ENCODE measurements around the gene CTDSP2.

CTDSP2 gene

DNA sequence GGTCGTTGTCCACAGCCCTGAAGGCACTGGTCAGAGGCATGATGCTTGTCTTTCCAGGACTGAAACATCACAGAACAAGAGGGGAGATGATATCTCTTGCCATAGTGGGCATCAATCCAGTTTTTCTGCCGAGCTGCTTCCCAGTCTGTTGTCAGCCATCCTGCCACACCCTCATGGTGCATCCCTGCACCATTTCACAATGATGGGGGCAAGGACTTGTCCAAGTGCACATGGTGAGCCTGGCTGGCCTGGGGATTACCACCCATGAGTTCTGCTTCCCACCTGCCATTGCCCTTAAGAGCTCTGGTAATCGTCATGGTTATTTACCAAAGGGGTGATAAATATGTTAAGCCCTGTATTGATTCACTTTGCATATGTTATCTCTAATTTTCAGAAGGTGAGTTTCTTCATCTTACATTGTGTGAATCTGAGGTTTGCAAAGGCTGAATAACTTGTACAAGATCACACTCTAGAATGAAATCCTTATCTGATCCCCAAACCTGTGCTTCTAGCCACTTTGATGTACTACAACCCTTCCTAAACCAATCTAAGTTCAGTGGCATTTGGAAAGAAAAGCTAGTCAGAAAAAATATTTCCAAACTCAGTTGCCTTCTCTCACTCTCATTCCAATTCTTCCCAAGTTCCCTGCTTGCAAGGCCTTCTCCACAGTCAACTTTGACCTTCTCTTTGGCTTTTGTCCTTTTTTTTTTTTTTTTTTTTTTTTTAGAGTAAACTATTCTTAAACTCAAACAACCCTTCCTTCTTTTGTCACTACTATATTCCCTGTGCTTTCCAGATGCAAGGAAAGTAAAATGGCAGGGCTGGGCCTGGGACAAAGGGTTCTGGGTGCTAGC is 30.3 kb downstream of the CTDSP2 start:
- no peak for DNase-seq (ENCODE audit: low read depth, low spot score)

DNA sequence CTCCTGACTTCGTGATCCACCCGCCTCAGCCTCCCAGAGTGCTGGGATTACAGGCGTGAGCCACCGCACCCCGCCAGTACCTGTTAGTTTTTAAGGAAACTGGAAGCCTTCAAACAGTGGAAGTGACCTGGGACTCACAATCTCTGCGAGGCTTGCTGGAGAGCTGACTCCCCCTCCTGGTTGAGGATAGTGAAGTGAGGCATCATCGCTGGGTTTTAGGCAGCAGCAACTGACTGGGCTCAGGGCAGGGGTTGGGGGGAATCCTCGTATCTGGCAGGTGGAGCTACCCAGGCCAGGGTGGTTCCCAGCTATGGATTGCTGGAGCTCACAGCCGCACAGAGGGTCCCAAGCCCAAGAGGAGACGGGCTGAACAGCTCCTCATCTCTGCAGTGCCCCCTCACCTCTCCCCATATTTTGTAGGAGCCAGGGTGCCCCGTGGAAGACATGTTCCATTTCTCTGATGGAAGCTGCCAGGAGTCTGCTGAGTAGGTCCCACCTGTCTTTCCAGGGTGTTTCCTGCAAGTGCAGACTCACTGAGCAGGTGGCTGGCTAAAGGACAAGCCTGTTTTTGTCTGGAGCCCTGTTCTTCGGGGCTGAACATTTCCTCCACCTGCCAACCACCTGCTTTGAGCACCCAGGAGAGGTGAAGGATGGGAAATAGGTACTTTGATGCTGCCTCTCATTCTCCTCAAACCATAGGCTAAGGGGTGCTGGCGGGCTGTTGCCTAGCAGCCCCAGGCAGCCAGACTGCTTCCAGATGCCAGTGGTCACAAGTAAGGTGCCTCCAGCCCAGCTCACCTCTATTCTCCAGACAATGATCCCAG is 31.1 kb downstream of the CTDSP2 start:
- no peak for DNase-seq (ENCODE audit: low read depth, low spot score)

DNA sequence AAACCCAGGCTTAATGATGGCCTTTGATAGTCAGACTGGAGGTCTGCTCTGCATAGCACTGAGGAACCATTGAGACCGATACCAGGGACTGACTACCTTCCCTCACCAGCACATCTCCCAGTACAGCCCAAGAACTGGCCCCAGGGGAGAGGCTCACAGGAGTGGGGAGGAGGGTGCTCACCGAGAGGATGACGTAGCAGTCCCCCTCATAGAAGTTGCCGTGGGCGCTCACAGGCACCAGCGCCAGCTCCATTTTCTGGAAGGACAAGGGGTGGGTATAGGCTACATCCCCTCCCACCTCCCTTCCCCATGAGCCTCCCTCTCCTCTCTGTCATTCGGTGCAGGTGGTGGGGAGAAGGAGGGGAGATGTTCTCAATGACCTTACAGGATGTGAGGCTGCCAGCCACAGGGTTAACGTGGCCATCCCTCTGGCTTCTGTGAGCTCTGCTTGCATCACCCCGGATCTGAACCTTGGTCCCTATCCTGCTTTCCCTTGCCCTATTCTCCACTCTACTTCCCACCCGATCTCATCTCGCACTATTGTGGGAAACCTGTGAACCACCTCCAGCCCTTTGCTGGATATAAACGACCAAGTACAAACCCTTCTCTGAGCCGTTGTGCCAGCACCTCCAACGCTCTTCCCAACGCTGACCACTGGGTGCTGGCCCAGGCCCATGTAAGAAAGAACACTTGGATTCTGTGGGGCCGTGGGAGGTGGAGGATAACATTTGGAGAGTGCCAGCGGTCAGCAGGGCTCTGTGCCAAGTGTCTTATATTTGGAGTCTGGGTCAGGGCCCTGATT is 32.4 kb downstream of the CTDSP2 start:
- no peak for DNase-seq (ENCODE audit: low read depth, low spot score)

DNA sequence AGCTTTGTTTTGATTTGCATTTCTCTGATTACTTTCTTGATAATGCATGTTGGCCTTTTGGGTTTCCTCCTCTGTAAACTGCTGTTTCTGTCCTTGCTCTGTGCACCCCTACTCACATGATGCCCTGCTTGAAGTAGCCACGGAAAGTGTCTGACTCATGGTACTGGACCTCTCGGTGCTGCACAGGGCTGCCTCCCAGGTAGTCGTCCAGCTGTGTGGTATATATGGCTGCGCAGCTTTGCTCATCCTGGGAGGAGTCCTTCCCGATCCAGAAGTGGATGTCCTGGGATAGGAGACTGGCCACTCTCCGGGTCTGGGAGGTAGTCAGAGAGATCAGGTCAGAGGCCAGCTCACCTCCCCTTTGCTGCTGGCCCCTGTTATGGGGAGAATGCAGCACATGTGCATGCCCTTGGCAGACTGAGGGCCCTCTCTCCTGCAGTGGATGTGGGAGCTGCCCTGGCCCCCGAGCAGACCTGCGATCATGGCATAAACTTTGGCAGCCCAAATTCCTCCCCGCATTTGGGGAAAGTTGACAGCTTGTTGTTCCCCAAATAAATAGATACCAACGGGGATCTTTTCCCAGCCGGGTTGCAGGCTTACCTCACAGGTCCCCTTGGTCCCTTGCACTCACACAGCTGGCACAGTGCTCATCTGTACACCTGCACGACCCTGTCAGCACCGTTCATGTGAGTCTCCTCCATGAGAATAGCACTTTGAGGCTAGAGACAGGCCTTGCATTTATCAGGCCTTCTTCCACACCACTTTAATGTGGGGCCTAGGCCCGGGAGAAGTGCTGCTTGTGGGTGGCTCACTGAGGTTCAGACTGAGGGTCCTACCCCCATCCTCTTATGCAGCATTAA is 33.2 kb downstream of the CTDSP2 start:
- no peak for DNase-seq (ENCODE audit: low read depth, low spot score)

DNA sequence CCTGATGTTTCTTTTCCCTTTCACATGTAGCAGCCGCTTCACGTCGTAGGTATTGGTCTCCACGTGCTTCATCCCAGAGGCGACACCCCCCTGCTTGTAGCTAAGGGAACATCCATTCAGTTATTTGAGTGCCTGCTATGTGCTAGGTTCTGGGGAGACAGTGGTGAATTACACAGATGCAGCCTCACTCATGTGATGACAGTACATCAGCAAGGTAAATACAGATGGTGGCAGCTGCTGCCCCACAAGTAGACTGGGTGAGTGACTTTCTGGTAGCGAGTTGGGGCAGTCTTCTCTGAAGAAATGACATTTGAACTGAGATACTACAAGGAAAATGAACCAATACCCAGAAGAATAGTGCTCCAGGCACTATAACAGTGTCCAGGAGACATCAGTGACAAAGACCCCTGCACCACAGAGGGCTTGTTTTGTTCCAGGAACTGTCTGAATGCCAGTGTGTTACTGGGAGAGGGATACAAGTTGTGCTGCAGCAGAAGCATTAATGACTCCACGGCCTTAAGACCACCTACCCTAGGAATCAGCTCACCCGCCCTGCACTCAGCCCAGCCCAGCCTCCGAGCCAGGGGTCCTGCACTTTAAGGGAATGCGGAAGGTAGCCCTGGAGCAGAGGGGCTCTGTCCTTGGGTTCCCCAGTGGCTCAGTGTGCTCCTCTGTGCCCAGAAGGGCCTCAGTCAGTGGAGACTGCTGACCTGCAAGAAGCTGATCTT is 35.3 kb downstream of the CTDSP2 start:
- no peak for DNase-seq (ENCODE audit: low read depth, low spot score)

DNA sequence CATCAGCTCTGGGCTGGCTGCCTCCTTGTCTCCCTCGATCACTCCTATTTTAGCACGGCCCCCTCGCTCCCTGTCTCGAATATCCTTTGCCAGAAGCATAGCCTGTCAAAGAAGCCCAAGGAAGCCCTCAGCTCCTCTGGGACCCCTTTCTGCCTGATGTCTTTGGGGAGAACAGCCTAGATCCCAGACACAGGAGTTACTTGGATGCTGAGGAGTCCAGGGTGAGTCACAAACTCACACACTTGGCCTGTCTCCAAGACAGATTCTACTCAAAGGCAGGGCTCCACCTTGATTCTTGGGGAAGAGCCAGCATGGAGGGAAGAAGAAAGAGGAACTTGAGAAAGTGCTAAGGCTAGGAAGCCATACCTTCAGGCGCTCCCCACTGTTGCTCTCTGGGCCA is 36.1 kb downstream of the CTDSP2 start:
- no peak for DNase-seq (ENCODE audit: low read depth, low spot score)

DNA sequence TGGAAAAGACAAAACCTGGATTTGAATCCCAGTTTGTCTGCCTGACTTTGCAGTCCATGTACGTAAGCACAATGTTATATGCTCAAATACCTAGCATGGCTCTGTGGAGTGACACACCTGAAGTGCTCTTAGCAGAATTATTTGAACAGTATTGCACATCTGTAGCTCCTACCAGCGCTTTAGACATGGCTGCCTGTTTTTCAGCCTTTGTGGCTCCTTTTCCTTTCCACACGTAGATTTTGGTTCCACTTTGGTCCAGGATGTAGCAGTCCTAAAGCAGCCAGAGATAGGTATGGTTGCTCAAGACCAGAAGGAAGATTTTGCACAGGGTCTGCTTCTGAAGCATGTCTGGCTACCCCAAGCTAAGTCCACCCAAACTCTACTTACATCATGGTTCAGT is 37.1 kb downstream of the CTDSP2 start:
- no peak for DNase-seq (ENCODE audit: low read depth, low spot score)

DNA sequence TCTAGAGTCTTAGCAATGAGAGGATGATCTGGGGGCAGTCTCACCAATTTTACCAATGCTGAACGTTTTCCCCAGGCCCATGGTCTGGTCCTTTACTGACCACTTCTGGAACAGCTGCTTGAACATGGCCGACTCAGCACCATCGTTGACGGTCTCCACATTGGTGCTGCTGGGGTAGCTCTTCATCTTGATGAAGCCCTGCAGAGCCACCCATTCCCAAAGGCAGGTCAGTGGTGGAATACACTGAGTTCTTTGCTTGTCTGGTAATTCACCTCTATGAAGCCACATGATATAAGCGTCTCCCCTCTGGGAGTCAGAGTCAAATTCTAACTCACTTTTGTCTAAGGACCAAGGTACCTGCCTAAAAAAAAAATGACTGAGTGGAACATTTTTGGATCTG is 38.2 kb downstream of the CTDSP2 start:
- no peak for DNase-seq (ENCODE audit: low read depth, low spot score)

DNA sequence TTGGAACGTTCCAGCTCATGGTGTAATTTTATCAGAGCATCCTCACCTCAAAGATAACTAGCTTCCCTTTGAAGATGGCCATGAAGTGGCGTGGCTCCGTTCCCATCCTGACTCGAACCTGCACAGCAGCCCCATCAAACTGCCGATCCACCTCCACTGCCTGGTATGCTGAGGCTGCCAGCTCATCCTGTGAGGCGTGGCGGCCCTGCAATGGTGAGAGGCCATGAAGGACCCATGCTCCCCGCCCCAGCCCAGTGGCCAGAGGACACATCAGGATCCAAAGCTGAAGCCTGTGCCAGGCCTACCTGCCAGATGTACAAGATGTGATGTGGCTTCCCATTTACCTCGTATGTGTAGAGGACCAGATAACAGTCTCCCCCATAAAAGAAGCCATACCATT is 39.2 kb downstream of the CTDSP2 start:
- DNase-seq (ENCODE audit: low read depth, low spot score): no peak

DNA sequence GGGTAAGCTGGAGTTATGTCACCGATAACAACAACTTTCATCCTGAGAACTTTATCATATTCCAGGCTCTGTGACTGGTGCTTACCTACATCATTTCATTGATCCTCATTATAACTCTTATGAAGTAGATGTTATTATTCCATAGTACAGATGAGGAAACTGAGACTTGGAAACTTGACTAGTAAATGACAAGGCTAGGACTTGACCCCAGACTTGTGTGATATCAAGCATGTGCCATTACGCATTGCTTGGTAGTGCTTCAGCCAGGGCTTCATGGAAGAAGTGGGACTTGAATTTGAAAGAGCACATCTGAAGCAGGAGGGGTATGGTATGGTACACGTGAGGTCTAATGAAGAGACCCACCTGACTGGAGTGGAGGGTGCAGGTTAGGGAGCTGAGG is 39.9 kb downstream of the CTDSP2 start:
- no peak for DNase-seq (ENCODE audit: low read depth, low spot score)

DNA sequence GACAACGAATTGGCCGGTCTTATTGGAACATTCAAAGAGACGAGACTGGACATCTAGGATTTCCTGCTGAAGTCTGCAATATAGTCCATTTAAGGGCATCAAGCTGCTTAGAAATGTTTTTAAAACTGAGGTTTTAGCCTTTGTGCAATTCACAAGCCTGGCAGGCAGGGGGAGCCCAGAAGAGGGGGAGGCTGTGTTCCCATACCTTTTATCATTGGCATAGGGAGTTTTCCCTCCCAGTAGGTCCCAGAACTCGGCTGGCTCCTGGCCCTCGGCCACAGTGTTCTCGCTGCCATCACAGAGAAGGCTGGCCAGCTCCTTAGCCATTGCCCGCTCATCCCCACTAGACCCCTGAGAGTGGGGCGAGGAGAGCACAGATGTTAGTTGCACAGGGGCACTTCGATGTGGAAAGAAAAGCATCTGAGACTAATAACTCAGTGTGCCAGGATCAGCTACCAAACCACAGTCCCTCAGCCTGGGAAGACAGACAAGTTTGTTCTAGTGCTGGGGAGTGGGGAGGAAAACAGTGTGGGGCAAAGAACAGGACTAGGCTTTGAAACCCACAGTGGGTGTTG is 43.1 kb downstream of the CTDSP2 start:
- DNase-seq (ENCODE audit: low read depth, low spot score): no peak

DNA sequence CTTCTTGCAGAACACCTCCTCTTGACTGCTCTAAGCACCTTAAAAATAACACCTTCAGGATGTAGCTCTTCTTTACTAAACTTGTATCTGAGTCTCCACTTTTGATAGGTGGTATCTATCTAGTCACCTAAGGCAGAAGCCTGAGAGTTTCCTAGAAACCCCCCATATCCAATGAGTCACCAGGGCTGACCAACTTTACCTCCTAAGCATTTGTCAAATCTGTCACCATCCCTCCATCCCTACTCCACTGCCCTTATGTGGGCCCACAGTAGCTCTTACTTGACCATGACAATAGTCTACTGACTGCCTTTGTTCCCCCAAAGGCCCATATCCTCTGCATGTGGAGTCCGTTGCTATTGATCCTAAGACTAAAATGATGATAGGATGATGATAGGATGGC is 43.9 kb downstream of the CTDSP2 start:
- DNase-seq (ENCODE audit: low read depth, low spot score): no peak

DNA sequence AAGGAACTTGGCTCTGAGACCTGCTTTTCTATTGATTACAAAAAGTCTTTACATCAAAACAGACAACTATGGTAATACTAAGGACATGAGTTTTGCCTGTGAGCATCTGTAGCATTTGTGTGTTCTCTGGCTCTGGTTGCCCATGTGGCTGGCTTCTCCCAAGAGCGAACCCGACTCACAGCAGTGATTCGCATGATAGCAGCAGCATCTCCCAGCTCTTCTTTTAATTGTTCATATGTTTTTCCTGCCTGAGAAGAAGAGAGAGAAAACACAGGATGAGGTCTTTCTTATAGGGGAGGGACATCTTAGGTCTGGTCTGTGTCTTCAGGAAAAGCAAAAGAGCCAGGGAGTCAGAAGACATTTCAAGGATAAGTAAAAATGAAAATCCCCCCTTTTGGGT is 45.6 kb downstream of the CTDSP2 start:
- DNase-seq (ENCODE audit: low read depth, low spot score): no peak

DNA sequence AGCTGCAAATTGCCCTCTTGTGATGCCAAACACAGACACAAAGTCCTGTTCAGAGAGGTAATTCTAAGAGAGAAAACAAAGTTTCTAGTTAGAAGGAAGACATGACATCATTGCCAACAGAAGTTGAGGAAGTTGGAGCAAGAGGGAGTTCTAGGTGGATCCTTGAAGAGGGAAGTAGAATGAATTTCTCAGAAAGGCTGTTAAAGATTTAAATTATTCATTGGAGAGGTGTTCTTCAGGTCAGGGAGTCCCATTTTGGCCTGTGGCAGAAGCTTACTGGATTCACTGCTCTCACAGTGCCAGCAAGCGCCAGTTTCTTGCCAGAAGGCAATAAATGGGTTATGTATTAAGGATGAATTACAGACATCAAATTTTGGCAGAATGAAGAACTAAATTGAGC is 48.6 kb downstream of the CTDSP2 start:
- DNase-seq (ENCODE audit: low read depth, low spot score): no peak

DNA sequence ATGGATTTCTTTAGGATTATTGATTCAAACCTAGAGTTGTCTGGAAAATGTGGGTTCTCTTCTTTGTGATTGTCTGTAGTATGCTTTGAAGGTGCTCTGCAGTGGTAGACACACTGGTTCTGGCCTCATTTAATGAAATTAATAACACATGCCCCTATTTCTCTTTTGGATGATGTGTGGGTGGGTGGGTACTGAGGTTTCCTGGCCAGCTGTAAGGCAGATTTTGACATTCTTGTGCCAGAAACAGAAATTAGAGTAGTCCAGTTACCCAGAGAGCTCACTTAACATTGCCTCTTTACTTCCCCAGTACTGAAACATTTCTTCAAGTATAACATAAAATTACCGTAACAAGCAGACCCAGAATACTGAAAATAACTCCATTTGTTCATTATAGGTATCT is 49.5 kb downstream of the CTDSP2 start:
- DNase-seq (ENCODE audit: low read depth, low spot score): no peak

DNA sequence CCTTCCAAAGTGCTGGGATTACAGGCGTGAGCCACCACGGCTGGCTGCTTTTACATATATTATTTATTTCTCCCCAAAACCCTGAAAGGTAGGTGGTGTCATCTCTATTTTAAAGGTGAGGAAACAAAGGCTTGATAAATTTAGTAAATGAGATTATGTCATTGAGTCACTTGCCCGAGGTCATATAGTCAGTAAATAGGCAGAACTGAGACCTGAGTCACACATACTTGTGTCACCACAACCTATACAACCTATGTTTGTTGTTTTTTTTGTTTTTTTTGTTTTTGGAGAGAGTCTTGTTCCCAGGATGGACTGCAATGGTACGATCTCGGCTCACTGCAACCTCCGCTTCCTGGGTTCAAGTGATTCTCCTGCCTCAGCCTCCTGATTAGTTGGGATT is 51.2 kb downstream of the CTDSP2 start:
- no peak for DNase-seq (ENCODE audit: low read depth, low spot score)

DNA sequence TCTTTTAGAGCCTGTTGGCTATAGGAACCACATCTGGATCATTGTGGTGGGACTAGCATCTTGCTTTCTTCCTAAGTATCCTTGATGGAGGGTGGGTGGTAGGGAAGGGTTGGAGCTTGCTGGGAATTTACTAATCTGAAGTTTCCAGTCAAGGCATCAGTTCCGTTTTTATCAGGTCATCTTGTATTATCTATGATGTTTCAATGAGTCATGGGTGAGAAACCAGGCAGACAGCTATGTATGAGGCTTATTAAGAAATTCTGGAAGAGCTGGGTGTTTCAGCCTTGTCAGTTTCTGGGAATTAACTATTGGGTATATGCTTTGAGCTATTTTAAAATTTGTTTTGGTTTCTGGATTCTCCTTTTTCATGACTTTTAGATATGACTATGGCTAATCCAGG is 52.6 kb downstream of the CTDSP2 start:
- no peak for DNase-seq (ENCODE audit: low read depth, low spot score)

DNA sequence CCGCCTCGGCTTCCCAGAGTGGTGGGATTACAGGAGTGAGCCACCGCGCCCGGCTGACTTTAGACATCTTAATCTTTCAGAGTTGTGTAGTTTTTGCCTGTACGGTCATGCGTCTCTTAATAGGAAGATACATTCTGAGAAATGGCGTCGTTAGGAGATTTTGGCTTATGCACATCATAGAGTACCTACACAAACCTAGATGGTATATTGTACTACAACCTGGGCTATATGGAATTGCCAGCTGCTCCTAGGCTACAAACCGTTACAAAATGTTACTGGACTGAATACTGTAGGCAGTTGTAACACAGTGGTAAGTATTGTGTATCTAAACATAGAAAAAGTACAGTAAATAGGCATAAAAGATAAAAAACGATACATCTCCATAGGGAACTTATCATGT is 62.7 kb downstream of the CTDSP2 start:
- no peak for DNase-seq (ENCODE audit: low read depth, low spot score)

DNA sequence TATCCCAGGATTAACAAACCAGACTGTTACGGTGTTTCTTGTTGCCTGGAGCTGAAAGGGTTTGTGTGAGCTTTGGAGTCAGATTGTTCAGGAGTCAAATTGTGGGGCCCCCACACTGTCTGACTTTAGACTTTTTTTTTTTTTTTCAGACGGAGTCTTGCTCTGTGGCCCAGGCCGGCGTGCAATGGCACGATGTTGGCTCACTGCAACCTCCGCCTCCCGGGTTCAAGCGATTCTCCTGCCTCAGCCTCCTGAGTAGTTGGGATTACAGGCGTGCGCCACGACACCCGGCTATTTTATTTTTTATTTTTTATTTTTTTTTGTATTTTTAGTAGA is 63.1 kb downstream of the CTDSP2 start:
- DNase-seq (ENCODE audit: low read depth, low spot score): no peak
